GM19395 (cell line): ENCODE data around the gene CCDC92B.
"Not testable (repeated sequence)": the region's sequence is repeated elsewhere in the genome, so short reads cannot be mapped to it uniquely, and the experiment has no call there.

Experiments used
- ATAC-seq: cut with Tn5 transposase; IDR thresholded peaks from one replicate; pipeline ENCODE4 v1.9.1; 2021; ENCODE audit warnings: mild to moderate bottlenecking, moderate library complexity; ENCODE audit not compliant: unreplicated experiment

CCDC92B gene

GRCh38 chr17:2691069-2691871, 58.2 kb downstream of the CCDC92B start:
- no peak for ATAC-seq

- ATAC-seq: no peak
Measured at GRCh38 chr17:2690165-2691068, 59.0 kb downstream of the CCDC92B start.

- no peak for ATAC-seq
Measured at GRCh38 chr17:2689411-2690164, 59.9 kb downstream of the CCDC92B start.

- ATAC-seq: no peak
Measured at GRCh38 chr17:2688351-2689342, 60.8 kb downstream of the CCDC92B start.

GRCh38 chr17:2687074-2687418, 62.4 kb downstream of the CCDC92B start:
- no peak for ATAC-seq

- ATAC-seq: no peak
Measured at GRCh38 chr17:2685696-2686095, 63.8 kb downstream of the CCDC92B start.

- ATAC-seq: no peak
Measured at GRCh38 chr17:2684549-2684948, 64.9 kb downstream of the CCDC92B start.

- ATAC-seq: no peak
Measured at GRCh38 chr17:2683912-2684311, 65.5 kb downstream of the CCDC92B start.

- ATAC-seq: no peak
Measured at GRCh38 chr17:2682176-2682938, 67.1 kb downstream of the CCDC92B start.

GRCh38 chr17:2681650-2682049, 67.8 kb downstream of the CCDC92B start:
- no peak for ATAC-seq

- ATAC-seq: no peak
Measured at GRCh38 chr17:2680961-2681360, 68.5 kb downstream of the CCDC92B start.

GRCh38 chr17:2679247-2679646, 70.2 kb downstream of the CCDC92B start:
- ATAC-seq: not testable (repeated sequence)
